Measurements from ENCODE around the gene COL4A3.

GRCh38 chr2:227160164-227160563, 4.3 kb upstream of the COL4A3 start:
- TF ChIP-seq POLR2A (IDR thresholded peaks at IDR 0.05; ENCODE audit: low read depth, low read length) (no peak), POLR2AphosphoS5 (IDR thresholded peaks at IDR 0.05; ENCODE audit: low read depth, low read length) (no peak), SPI1 (IDR thresholded peaks at IDR 0.05; ENCODE audit: low read depth, low read length) (no peak), TAF1 (IDR thresholded peaks at IDR 0.05; ENCODE audit: low read depth, low read length) (no peak)

Measured in GM12891 (cell line).